GM19455 (cell line): ENCODE data around the gene PAWR.
A peak's percentile ranks its signal among the peaks of the same experiment; 100 is the strongest.

ENCODE experiments used
- ATAC-seq: cut with Tn5 transposase; IDR thresholded peaks from one replicate; pipeline ENCODE4 v1.9.1; 2021; ENCODE audit not compliant: unreplicated experiment

The PAWR gene, protein sequence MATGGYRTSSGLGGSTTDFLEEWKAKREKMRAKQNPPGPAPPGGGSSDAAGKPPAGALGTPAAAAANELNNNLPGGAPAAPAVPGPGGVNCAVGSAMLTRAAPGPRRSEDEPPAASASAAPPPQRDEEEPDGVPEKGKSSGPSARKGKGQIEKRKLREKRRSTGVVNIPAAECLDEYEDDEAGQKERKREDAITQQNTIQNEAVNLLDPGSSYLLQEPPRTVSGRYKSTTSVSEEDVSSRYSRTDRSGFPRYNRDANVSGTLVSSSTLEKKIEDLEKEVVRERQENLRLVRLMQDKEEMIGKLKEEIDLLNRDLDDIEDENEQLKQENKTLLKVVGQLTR

DNA sequence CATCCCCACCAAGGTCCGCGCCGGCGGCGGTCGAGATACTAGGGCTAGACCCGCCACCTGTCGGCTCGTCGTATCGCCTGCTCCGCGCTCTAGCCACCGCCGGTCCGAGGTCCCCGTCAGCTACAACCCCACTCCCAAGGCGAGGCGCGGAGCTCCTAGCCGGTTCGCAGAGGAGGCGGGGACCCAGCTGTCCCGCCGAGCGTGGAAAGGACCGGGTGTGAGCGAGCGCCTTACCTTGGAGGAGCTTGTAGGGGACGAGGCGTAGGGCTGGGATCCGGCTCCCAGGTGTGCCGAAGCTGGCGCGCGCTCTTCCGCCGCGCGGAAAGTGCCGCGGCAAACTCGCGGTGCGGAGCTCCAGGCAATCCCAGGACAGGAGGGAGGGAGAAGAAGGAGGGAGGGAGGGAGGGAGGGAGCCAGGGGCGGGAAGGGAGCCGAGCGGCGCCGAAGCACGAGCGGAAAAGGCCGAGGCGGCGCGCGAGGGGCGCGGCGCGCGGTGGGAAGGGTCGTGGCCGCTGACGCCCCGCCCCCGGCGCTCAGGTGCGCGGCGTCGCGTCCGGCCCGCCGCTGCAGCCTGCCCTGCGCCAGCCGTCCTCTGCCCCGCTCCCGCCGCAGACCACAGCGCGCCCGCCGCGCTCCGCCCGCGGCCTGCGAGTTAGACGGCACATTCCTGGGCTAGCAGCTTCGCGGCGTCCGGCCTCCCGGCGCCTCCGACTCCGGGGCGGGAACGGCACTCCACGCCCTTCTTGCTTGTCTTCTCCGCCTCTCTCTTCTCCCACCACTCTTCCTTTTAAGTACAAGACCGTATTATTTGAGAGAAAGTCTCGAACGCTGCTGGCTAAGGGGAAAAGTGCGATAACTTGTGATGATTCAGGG lies at the start of gene PAWR:
Gene PAWR, minus strand, starts transcription at position 327 of the 873 bp plus-strand sequence. CDS start 720 bp downstream, outside the sequence.
- peak; percentile 62 for ATAC-seq

DNA sequence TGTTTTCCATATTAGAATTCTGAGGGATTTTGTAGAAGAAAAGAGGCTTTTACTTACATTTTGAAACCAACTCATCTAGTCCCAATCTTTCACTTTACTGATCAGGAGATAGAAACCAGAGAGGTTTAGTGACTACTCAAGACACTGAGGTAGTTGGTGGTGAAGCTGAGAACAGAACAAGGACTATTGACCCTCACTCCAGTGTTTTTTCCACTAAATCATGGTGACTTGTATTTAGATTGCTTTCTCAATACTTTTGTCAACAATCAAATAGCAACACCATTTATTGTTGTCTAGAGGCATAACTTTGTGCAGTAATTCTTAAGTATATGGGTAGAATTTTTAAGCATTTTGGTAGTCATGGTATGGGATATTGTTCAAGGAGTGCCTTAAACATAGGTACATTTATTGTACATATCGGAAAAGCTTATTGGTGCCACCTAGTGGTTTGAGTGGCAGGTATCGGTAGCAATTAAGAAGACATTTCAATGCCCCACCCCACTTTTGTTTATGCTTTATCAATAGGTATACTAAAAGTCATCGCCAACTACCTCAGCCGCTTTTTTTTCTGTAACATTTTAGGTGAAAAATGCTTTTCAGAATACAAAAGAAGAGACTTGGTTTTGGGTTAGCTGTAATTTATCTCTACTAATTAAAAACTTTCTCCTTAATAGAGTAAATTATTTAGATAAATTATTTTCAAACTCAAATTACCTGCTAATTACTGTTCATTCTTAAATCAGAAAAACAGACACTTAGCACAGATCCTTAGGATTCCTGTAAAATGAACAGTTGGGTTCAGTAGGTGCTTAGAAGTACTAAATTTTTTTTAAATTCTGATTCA lies 47.3 kb upstream of the PAWR start:
- ATAC-seq: peak; percentile 73

DNA sequence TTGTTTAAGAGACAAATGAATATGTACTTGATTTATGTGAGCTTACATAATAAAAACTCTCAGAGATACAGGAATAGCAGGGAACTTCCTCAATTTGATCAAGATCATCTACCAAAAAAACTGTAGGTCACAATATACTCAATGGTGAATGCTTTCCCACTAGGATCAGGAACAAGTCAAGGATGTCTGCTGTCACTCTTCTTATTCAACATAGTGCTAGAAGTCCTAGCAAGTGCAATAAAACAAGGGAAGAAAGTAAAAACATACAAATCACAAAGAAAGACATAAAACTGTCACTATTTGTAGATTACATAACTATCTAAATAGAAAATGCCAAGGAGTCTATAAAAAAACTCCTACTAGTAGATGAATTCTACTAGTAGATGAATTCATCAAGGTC lies 41.9 kb upstream of the PAWR start:
- no peak for ATAC-seq

DNA sequence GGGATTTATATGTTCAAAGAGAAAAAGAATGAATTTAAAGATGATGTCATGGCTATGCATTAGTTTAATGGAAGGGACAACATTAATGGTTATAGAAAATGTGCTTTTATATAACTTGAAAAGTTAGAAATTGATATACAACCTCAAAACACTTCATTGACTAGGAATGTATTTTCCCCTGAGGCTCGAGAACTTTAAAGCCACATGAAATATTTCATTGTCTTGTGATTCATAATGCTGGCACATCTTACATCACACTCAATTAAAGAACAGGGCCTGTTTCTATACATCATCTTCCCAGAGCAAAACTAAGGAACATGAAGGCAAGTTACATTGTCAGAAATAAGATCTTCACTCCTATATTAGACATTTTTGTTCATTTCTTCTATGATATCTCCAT lies 35.2 kb upstream of the PAWR start:
- no peak for ATAC-seq

DNA sequence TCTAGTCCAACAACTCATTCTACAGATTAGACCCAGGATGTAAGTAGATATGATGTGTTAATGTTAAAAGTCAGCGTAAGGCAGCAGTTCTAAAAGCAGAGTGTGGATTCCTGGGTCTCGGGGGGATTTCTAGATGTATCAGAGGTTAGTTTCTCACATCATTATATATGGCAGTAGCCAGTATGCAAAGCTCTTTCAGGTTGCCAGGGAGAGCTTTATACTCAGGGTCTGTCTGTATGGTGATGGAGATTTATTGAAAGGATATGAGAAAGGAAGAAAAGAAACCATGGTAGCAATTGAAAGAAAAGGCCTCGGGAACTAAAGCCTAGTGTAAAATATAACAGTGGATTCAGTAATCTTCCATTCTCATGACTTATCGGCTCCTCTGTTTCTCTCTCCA lies 26.2 kb upstream of the PAWR start:
- ATAC-seq: no peak

DNA sequence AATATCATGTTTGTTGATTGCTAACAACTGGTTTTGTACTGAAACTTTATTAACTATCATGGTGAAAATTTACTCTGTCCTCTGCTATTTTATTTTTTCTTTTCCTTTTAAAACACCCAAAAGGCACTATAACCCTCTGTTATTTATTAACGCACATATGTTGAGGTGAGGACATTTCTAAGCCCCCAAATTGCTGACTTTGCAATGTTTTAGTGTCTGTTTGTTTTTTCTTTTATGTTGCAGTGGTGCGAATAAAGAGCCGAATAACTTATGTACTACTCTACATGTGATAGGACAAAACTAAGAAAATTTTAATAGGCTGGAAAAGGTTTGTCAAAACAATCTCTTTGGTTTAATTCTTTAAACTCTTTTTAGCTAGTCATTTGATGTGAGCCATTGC lies 24.5 kb upstream of the PAWR start:
- ATAC-seq: no peak

DNA sequence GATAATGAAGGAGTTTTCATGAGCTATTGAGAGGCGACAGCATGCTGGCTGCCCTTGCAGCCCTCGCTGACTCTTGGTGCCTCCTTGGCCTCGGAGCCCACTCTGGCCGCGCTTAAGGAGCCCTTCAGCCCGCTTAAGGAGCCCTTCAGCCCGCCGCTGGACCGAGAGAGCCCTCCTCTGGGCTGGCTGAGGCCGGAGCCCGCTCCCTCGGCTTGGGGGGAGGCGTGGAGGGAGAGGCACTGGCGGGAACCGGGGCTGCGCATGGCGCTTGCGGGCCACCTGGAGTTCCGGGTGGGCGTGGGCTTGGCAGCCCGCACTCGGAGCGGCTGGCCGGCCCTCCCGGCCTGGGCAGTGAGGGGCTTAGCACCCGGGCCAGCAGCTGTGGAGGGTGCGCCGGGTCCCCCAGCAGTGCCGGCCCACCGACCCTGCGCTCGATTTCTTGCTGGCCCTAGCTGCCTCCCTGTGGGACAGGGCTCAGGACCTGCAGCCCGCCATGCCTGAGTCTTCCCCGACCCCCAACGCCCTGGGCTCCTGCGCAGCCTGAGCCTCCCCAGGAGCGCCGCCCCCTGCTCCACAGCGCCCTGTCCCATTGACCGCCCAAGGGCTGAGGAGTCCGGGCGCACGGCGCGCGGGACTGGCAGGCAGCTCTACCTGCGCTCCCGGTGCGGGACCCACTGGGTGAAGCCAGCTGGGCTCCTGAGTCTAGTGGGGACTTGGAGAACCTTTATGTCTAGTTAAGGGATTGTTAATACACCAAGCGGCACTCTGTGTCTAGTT lies 20.1 kb upstream of the PAWR start:
- no peak for ATAC-seq

DNA sequence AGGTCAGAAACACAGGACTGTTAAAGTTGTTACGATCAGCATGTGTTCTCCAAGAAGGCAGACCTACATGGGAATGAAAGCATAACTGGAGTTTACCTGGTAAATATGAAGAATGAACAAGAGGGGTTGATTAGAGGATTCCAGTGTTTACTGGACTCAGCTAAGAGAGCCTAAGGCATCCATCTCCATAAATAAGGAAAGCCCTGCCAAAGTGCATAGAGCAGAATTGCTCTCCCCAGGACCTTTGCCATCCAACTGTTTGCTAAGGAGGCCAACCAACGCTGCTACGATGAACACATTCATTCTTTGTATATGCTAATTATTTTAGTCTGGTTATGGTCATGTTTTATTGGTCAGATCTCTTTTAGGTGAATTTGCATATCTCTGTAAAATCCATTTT lies 17.1 kb upstream of the PAWR start:
- no peak for ATAC-seq

DNA sequence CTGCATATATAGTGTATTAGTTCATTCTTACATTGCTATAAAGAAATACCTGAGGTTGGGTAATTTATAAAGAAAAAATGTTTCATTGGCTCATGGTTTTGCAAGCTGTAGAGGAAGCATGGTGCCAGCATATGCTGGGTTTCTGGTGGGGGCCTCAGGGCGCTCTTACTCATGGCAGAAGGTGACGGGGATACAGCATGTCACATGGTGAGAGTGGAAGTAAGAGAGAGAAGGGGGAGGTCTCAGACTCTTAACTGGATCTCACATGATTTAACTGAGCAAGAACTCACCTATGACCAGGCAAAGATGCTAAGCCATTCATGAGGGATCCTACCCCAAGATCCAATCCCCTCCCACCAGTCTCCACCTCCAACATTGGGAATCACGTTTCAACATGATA lies 15.9 kb upstream of the PAWR start:
- ATAC-seq: no peak

DNA sequence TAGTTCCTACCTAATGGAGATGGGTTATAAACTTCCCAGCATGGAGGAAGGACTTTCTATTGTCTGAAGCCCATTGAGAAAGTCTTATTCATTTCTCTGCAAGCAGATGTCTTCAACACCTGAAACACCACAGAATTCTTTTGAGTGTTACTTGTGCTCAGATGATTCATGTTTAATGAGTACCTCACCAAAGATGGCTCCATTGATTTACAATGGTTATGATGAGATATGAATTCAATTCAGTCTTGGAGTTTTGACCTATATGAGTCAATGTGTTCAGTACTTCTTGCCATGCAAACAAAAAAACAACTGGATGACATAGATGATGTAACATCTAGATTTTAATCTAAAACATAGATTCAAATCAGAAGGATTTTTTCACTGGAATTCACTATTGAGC lies 15.4 kb upstream of the PAWR start:
- ATAC-seq: no peak

DNA sequence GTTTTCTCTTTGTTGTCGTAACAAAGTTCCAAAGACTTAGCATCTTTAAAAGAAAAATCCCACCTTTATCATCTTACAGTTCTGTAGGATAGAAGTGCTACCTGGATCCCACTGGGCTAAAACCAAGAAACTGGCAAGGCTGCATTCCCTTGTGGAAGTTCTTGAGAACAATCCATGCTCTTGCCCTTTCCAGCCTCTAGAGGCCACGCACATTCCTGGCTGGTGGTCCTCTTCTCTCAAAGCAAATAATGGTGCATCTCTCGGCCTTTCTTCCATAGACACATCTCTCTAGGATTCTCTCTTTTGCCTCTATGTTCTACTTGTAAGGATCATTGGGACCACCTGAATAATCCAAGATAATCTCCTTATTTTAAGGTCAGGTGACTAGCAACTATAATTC lies 8.2 kb upstream of the PAWR start:
- no peak for ATAC-seq

DNA sequence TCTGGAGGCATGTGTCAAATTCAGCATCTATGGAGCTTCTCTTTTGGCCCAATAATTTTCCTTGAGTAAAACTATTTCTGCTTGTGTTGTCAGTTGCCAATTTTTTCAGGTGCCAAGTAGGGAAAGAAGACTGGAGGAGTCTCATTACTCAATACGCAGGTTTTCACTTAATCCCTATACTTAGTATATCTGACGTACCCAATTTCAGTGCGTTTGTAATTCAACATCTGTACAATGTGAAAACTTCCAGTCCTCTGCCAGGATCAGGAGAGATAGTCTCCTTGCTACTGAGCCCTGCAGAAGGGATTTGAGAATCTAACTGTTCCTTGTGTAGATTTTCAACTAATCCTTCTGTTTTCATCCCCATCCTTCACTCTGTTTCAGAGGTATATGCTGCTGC lies 5.7 kb upstream of the PAWR start:
- no peak for ATAC-seq

DNA sequence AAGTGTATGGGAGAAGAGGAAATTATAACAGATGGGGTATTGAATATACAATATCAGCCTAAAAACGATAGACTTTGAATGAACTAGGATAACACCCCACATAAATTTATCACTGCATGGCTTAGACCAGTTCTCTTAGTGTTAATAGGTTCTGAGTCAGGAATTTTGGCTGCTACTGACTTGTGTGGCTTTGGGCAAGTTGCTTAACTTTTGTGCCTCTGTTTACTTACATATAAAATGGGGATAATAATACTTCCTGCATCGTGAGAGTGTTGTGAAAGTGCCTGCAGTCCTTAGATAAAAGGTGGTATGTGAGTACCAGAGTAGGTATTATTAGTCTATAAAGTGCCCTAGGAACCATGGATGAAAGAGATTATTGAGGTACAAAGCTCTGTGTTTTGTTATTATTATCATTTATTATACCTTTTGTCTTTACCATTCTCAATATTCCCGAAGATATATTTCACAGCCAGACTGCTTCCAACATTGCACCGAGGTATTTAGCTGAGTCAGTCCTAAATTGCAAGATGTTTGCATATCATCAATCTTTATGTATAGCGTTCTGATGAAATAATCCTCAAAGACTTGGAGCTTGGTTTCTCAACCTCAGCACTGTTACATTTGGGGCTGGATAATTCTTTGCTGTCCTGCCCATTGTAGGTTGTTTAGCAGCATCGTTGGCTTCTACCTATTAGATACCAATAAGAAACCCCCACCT lies 2.3 kb upstream of the PAWR start:
- no peak for ATAC-seq

DNA sequence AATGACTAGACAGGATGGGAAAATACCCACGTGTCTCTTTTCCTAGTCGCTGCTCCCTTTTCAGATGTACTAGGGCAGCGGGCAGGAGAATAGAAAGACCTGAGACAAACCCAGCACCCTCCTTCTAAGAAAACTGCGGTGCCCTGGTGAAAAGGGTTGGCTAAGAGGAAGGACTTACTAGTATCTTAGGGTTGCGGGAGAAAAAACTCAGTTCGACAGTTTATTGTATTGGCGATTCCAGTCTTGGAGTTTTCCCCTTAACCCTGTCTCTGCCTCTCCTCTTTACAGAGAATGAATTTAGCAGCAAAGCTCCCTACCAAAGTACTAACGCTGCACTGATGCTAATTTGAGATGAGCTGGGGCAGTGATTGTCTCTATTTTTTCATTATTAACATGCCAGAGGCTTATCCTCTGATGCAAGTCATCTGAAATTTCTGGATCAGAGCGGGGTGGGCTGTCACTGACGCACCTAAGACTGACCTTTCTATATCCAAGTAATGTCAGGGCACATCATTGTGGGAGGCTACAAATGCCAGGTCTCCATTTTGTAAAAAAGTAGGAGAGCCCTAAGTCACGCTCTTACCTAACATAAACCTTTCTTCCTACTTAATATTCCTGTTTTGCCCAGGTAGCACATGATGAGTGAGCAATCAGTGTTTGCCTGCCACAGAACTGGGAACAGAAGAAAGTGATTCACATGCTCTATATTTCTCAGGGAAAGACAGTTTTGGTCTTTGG lies 916 bp upstream of the PAWR start:
- ATAC-seq: no peak

DNA sequence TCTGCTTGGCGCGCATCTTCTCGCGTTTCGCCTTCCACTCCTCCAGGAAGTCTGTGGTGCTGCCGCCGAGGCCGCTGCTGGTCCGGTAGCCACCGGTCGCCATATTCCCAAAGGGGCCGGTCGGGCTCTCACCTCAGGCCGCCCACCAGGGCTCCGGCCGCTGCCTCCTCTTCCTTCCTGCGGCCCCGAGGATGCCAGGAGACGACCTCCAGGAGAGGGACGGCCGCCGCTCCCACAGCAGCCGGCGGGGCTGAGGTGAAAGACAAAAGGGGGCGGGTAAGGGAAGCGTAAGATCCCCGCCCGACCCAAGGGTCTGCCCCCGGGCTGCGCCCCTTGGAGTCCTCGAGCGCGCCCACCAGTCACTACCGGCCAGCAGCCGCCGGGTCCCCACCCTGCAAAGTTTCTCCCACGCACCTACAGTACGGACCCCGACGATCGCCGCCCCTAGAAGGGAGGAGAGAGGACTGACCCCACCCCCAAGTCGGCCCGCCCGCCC lies 574 bp downstream of the PAWR start:
- peak; percentile 42 for ATAC-seq

DNA sequence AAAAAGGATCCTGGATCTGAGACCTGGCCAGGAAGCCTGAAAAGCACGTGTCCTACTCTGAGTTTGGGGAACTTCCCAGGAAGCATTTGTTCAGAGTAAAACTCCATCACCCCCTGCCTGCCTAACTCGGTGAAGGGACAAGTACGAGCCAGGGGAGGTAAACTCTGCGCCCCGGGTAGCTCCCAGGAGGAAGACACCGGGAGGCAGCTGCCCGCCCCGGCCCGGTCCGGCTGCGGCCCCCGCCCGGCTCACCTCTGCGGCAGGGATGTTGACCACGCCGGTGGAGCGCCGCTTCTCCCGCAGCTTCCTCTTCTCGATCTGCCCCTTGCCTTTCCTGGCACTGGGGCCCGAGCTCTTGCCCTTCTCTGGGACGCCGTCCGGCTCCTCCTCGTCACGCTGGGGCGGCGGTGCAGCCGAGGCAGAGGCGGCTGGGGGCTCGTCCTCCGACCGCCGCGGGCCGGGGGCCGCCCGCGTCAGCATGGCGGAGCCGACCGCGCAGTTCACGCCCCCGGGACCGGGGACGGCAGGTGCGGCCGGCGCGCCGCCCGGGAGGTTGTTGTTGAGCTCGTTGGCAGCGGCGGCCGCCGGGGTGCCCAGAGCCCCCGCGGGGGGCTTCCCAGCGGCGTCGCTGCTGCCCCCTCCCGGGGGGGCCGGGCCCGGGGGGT lies 1.2 kb downstream of the PAWR start:
- peak; percentile 29 for ATAC-seq

DNA sequence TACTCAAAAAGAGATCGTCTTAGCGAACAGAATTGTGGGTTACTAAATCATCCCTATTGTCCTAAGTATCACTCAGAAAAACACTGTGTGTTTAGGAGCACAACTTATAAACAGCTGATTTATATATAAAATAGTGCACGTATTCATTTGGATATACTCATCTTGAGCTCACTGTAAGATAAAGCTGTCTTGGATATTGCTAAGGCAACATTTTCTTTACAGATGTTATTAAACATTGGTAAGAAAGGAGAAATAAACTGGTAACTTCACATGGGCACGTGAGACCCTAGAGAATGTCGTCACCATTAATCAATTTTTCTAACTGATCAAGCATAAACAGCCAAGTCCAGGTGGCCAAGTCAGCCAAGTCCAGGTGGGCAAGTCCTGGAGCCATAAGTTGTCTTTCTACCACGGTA lies 1.7 kb downstream of the PAWR start:
- ATAC-seq: no peak

DNA sequence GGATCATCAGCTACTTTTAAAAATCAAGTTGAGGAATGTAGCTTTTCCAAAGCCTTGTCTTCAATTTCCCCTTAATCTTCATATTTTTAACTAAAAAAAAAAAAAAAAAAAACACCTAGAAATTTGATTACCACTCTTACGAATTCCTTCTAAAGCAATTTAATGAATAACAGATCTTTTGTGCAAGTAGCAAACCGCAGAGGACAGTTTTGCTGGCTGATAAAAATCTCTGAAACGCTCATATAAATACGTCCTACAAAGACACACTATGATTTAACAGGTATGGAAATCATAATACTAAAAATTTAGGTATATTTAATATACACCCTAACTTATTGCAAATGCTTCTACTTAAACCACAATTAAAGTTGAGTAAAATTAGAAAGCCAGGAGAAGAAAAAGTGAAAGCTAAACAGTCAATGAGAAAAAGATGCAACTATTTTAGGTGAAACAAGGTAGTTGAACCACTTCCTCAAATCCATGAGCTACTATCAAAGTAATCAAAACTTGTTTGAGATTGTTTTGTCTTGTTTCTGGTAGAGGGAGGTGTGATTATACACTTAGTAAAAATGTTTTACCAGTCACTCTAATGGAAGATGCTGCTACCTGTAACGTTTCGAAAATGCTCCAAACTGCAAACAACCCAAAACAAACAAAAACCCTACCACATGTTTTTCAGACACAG lies 2.2 kb downstream of the PAWR start:
- ATAC-seq: no peak
